GM21423 (cell line): Measurements from ENCODE around the gene BRME1.

Experiments used
- ATAC-seq: cut with Tn5 transposase; IDR thresholded peaks from one replicate; pipeline ENCODE4 v1.9.1; 2021; ENCODE audit warnings: mild to moderate bottlenecking, moderate library complexity; ENCODE audit not compliant: unreplicated experiment

Gene BRME1

DNA sequence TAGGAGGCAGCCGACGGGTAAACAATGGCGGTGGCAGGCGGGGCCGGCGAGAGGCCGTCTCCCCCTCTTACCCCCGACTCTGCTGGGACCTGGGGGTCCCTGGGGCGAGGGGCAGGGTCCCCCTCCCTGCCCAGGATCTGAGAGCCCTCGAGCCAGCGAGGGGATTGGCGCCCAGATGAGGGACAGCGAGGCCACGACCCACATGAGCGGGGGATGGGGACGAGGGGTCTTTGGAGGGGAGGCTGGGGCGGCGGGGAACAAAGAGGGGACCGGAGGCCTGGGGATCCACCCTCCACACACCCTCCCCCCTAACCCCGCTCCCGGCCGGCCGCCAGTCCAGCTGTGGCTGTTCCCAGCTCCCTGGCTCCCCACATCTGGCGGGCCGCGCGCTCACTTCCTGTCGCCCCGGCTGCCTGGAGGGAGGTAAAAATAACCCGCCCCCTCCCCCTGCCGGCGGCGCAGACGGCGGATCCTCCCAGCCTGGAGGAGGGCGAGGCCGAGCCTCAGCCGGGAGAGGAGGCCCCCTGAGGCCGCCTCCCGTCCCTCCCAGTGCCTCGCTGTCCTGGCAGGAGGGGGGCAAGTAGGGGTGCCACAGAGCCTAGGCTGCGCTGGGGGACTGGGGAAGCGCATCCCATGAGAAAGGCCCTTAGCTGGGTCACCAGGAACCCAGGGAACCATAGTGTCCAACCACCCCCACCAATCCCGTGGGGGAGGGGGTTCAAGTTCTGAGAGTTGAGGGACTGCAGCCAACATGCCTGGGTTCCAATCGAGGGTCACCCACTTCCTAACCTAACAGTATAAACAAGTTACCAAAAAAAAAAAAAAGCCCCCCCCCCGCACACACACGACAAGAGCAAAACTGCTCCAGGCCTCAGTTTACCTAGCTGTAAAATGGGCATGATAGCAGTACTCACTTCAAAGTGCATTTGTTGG lies 58.2 kb downstream of the BRME1 start:
- peak; percentile 23 for ATAC-seq

DNA sequence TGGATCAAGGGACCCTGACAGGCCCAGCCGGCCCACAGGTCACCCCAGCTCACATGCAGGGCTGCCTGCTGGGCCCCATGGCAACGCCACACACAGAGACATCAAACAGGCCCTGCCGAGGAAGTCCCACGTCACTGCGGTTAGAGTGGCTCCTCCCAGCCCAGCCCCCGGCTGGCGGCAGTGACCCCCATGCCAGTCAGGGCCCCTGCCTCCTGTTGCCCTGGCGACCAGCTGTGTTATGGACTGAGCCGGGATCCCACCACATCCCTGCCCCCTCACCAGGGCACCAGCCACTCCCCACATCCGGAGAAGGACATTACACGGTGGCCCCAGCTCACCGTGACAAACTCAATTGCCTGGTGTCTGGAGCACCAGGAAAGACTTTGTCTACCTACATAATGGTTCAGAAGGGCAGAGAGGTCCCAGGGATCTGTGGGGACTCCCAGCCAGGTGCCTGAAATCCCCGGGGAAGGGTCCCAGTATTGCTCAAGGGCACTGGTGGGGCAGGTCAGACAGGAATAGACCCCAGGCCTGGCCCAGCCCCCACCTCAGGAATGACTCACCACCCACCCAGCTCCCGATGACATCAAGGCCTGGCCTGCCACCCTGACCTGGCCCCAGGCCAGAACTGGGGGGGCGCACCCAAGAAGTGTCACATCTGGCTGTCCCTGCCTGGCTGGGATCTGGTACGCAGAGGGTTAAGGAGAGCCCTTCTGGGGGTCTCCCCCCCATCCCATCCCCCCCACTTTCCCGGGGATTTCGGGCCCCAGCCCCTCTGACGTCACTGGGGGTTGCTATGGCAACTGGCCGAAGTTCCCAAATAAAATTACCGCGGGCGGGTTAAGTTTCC lies 59.1 kb downstream of the BRME1 start:
- ATAC-seq = peak; percentile 51

DNA sequence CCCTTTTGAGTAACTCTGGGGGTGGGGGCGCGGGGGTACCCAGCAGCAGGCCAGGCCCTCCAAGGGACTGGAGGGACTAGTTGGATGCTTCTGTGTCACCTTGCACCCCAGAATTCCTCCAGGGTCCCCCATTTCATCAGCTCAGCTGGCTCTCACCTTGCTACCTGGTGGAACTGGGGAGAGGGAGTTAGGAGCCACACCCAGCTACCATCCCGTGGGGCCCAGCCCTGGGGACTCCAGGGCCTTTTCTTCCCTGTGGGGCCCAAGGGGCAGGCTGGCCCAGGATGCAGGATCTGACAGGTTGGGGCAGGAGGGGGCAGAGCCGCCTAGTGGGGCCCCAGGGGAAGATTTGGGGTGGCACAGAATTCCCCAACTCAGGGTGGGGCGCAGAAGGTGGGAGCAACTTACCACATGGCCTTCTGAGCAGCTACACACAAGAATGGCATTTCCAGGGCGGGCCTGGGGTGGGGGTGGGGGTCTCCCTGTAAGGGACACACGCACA lies 61.7 kb downstream of the BRME1 start:
- no peak for ATAC-seq

DNA sequence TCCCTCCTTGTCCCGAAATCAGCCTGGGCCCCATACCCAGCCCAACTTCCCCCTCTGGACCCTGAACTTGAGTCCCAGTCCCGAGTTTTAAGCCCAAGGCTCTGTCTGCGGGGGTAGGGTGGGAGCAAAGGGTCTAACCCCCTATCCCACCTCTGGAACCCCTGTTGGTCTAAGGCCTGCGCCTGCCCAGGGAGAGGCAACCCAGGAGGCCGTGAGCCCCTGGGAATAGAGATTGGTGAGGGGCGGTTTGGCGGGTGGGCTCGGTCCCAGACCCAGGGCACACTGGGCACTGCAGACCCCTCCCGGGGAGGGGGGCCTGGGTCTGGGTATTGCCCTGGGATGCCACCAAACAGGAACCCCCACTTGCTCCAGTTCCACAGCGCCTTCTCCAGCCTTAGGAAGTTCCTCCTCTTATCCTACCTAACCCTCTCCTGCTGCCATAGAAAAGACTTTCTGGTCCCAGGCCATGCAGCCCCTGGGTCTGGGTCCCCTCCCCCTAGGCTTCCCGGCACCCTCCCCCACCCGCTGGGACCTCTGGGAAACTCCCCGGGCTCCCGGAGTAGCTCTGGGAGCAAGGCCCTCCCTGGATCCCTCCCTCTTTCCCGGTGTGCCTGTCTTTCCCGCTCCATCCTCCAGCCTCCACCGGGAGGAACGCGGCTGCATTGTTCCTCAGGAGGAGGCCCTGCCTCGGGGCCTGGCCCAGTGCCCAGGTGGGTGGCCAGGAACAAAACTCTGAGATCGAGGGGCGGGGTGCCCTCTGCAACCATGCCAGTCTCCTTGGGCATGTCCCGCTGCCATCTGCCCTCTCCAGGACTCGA lies 62.6 kb downstream of the BRME1 start:
- ATAC-seq = no peak

DNA sequence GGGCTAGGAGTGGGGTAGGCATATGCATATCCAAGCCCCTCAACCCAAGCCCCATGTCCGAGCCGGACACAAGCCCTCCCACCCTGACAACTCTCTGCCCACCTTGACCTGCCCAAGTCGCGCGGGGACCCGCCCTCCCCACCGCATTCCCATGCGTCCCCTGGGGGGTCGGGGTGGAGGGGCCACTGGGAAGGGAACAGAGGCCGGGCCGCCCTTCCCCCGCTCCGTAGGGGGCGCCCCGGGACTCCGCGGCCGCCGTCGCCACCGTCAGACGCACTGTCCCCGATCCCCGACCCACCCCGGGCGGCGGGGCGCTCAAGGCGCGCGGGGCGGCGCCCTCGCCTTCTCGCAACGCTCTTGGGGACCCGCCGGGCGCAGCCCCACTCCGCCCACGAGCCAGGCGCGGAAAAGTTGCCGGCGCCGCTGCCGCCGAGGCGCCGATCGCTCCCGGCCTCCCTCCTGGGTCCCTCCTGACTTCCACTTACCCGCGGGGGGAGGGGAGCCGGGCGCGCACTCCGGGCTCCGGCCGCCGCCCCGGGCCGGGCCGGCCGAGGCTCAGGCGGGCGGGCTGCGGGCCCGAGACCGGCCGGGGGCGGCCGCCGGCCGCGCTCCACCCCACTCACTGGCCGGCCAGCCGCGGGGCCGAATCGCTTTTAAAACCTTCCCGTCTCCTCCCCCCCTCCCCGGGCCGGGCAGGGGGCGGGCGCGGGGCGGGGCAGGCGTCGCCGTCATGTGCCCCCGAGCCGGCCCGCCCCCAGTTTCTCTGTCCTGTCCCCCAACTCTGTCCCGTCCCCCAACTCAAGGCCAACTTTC lies 63.4 kb downstream of the BRME1 start:
- no peak for ATAC-seq

DNA sequence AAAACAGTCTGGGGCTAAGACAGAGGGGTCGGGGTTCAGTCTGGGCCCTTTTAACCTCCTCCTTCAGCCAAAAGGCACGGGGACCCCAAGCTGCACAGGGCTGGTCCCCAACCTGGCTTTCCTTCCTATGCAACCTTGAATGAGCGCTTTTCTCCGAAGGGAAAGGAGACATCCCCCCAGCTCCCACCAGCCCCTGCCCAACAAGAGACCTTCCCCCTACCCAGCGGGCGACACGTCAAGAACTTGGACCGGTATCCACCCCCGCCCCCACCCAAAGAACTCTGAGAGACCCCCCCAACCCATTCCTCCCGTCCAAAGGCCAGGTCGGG lies 64.0 kb downstream of the BRME1 start:
- no peak for ATAC-seq

DNA sequence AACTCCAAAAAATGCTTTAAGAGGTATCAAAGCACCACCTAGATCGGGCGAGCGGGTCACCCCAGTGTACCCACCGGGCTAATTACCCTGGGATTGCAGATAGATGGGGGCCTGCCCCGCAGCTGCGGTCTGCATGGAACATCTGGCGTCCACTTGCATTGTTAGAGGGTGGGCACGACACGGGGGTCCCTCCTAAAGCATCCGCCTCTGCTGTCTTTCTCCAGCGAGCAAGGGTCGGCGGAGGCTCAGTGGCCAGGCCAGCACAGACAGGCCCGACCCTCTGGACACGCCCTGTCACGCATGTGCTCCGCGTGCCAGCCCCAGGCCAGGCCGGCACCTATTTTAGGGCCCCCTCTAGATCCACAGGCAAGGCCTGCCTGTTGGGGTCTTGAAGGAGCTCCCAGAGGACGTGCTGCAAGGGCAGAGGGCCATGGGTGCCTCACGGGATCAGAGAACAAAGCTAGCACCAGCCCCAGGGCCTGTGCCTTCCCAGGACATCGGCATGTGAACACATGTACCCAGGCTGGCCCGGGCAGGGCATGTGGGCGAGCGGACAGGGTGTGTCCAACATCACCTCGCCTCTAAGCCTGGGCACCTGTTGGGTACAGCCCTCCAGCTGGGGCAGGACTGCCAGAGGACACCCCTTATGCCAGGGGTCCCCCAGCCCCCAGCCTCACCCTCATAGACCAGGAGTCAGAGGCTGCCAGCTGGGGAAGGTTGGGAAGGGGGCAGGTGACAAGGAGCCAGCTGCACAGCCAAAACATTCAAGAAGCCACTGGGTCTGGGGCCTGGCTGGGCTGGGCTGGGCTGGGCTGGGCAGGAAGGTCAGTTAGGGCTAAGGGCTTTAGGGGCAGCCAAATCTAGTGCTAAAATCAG lies 64.6 kb downstream of the BRME1 start:
- ATAC-seq = no peak

DNA sequence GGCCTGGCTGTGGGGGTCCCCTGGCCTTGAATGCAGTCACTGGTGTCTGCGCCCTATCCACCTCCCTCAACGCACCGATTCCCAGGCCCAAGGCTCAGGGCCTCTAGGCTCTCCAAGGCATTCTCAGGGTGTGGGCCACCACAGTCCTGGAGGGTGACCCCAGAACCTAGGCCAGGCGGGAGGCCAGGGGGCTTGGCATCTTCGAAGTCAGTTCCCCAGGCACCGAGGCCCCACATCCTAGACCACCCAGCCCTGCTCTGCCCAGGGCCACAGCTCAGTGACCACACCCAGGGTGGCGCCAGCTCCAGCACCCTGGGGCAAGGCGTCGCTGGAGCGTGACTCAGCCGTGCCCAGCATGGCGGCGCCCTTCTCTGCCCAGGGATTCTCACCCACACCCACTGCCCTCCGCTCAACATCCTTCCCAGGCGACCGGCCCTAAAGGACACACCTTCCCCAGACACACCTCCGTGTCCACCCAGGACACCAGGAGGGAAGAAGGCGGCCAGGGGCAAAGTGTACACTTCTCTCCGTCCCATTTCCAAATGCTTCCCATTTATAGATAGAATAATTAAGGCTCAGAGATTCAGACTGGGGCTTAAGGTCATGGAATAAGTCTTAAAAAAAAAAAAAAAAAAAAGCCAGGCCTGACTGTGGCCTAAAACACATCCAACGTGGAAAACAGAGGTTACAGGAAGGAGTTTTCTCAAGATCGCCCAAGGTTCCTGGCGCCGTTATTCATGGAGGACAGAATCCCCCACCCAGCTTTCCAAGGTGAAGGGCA lies 65.4 kb downstream of the BRME1 start:
- no peak for ATAC-seq

DNA sequence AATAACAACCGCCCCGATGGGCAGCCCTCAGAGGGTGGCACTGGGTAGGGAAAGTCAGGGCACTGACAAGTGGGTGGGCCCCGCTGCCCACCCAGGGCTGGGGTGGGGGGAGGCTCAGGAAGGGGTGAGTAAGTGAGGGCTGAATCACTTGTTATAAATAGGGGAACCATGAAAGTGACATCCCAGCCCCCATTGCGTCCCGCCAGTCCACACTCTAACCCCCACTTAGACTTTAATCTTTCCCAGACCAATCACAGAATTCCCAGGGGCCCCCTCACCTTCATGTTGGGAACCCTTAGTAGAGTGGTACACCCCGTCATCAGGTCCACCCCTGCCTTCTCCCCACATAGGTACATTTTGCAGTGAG lies 66.0 kb downstream of the BRME1 start:
- ATAC-seq = no peak

DNA sequence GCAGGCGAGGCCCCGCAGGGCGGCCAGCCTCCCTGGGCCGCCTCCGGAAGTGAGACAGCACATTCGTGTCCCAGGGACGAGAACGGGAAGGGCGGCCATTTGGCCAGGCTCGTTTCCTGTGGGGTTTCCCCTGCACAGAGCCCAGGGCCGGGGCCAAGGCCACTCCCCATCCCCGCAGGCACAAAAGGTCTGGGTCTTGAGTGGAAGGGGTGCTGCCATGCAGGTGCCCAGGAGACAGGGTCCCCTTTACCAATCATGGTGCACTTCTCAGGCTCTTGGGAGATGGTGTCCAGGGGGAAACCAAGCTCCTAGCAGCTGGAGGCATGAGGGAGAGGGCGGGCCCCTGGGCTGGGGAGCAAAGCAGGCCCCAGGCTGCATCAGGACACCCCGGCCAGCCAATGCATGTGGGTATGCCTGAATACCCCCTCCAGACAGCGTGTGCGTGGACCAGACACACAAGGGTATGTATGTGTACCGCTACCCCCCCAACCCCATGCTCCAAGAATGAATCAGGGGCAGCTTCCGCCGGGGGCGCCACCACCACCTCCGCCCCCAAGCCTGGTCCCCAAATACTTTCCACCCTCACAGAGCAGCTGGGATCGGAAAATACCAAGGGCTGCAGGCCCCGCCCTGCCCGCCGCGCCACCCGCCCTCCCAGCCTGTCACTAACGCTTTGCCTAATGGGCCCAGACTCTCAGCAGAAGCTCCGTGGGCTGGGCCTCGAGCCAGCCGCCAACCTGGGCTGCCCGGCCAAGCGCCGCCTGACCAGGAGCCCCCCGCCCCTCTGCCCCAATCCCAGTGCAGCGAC lies 66.6 kb downstream of the BRME1 start:
- ATAC-seq = peak; percentile 33

DNA sequence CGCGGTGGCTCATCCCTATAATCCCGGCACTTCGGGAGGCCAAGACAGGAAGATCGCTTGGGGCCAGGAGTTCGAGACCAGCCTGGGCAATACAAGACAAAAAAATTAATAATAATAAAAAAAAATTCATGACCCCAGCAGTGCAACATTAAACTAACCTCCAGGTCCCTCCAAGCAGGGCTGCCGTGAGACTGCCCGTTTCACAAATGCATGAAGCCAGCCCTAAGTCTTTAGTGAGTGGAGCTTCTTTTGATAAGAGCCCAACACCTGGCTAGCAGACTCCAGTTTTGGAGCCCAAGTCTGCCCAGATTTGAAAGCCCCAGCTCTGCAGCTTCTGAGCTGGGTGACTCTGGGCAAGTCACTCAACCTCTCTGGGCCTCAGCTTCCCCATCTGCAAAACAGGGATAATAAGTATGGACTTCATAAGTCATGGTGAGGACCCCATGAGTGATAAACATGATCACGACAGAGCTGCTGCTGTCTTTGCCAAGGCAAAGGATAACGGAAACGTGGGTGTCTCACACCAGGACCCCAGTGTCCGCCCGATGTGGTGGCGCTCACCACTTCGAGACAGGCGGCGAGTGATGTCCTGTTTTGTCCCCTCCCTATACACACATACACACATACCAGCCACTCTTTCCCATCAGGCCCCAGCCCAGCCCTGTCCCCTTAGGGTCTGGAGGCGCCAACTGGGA lies 67.3 kb downstream of the BRME1 start:
- ATAC-seq = no peak

DNA sequence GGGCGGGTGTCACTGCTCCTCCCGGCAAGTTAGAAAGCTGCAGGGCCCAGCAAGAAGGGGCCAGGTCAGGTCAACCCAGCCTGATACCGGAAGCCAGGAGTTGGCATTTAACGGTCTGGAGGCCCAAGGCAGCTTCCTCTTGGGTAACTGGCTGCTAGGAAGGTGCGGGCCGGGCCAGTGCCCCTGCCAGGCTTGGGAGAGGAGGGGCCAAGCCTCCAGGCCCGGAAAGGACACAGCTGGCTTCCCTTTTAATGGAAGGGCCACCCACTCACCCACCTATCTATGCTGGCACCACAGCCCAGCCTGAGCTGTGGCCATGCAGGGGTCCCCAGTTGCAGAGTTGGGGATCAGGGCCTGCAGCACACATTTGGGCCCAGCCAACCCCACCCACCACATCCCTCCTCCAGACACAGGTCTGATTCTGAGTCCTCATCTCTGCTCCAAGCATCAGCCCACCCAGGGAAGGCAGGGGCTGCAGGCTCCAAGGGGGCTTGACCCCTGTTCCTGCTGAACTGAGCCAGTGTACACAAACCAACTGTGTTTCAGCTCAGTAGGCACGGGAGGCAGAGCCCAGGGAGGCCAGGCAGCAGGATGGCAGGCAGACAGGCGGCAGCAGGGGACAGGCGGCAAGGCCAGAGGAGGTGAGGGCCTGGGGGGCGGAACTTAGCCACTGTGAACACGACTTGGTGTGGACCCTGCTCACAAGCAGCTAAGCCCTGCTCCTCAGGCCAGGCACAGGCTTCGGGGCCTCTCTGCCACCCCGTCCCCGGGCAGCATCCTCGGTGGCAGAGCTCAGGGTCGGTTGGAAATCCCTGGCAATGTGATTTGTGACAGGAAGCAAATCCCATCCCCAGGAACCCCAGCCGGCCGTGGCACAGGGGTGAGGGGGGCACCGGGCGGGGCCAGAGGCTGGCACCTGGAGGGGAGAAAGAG lies 69.9 kb downstream of the BRME1 start:
- ATAC-seq = no peak

DNA sequence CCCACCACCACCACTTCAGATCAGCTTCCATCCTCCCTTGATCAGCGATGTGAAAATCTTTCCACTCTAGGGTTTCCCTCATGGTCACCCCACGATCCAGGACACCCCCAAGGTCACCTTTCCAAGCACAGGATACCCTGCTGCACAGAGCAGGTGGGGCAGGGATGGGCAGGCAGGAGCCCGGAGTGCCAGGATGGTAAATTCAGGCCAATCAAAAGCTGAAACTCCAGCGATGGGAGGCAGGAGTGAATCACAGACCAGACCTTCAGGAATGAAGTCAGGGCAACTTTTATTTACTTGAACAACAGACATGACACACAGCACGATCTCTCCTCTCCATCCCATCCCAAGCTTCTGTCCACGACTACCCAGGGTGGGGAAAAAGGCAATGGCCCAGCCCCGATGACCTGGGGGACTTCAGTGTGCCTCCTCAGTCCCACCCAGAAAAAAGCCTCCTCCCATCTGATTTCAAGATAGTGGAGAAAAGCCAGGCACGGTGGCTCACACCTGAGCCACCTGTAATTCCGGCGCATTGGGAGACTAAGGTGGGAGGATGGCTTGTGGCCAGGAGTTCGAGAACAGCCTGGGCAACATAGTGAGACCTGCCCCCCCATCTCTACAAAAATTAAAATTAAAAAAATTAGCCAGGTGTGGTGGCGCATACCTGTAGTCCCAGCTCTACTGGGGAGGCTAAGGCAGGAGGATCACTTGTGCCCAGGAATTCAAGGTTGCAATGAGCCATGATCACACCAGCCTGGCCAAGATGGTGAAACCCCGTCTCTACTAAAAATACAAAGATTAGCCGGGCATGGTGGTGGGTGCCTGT lies 71.5 kb downstream of the BRME1 start:
- ATAC-seq = no peak

DNA sequence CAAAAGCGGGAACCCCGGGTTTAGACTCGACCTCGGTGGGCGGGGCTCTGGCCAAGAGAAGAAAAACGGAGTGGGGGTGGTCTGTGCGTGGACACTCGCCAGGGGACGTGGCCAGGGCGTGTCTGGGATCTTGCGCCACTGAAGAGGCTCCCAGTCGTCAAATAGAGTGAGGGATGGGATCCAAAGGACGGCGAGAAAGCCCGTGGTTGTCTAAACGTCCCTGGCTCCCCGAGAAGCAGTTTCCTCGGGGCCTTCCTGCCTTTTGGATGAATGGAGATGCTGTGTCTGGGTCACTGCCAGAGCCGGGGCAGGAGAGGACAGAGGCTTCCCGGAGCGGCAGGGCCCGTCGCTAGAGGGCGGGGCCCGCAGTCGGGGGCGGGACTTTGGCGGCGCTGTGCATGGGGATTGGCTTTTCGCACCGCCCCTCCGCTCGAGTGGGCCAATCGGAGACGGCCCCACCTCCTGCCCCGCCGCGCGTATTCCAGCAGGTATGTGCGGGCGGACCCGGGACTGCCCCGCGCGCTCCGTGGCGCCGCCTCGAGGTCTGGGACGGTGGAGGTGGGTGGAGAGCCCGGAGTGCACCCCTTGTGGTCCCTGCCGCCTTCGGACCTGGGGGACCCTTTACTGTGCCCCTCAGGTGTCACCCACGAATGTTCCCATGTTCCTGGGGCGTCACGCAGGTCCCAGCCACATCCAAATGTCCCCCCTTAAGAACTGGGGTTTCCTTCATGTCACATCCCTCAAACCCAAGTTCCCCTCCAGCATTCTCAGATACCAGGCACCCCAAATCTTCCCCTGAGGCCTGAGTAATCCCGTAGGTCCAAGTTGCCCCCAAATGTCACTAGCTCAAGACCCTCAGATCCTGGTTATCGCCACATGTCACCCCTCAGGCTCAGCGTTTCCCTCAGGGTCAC lies 72.3 kb downstream of the BRME1 start:
- peak; percentile 71 for ATAC-seq
